Mesendoderm (in vitro differentiated cells): ENCODE measurements around the gene TTLL3.
A peak's percentile ranks its signal among the peaks of the same experiment; 100 is the strongest.
"Not testable (repeated sequence)": the region's sequence is repeated elsewhere in the genome, so short reads cannot be mapped to it uniquely, and the experiment has no call there.

Source experiments
- DNase-seq: peaks from one replicate; pipeline ENCODE4 v3.0.0; 2013
- H2AK5ac ChIP-seq: 2 replicates; pipeline ENCODE4 v1.6.1; 2013; ENCODE audit warnings: low read length, inconsistent platforms
- H2BK120ac ChIP-seq: 2 replicates; pipeline ENCODE4 v1.6.1; 2013; ENCODE audit warnings: low read depth, mild to moderate bottlenecking, low read length, moderate library complexity, mixed read lengths
- H2BK15ac ChIP-seq: replicated peaks from 2 replicates; pipeline ENCODE4 v1.6.1; 2013; ENCODE audit warnings: low read depth, mild to moderate bottlenecking, moderate library complexity
- H2BK5ac ChIP-seq: 2 replicates; pipeline ENCODE4 v1.6.1; 2013; ENCODE audit warnings: low read length, inconsistent platforms
- H3K18ac ChIP-seq: 2 replicates; pipeline ENCODE4 v1.6.1; 2013; ENCODE audit warnings: mild to moderate bottlenecking, low read length, mixed read lengths
- H3K23ac ChIP-seq: one replicate; pipeline ENCODE4 v1.6.1; 2013; ENCODE audit warnings: low read length
- H3K27ac ChIP-seq: 2 replicates; pipeline ENCODE4 v1.5.1; 2013; ENCODE audit warnings: low read depth, mild to moderate bottlenecking, inconsistent platforms, low read length, moderate library complexity
- H3K27me3 ChIP-seq: 2 replicates; pipeline ENCODE4 v1.6.1; 2013; ENCODE audit warnings: low read length, control low read depth, mild to moderate bottlenecking, inconsistent platforms; ENCODE audit not compliant: insufficient read depth, poor library complexity
- H3K36me3 ChIP-seq: 2 replicates; pipeline ENCODE4 v1.6.1; 2013; ENCODE audit warnings: low read length, inconsistent platforms; ENCODE audit not compliant: control insufficient read depth, insufficient read depth
- H3K4ac ChIP-seq: one replicate; pipeline ENCODE4 v1.6.1; 2013; ENCODE audit warnings: low read depth, mild to moderate bottlenecking, low read length, moderate library complexity
- H3K4me1 ChIP-seq: 2 replicates; pipeline ENCODE4 v1.6.1; 2013; ENCODE audit warnings: low read depth, low read length, inconsistent platforms; ENCODE audit not compliant: control insufficient read depth
- H3K4me2 ChIP-seq: 2 replicates; pipeline ENCODE4 v1.6.1; 2013; ENCODE audit warnings: low read length
- H3K4me3 ChIP-seq: 2 replicates; pipeline ENCODE4 v1.5.1; 2013; ENCODE audit warnings: mild to moderate bottlenecking, low read length
- H3K56ac ChIP-seq: one replicate; pipeline ENCODE4 v1.6.1; 2013; ENCODE audit warnings: low read length
- H3K79me1 ChIP-seq: 2 replicates; pipeline ENCODE4 v1.6.1; 2013; ENCODE audit warnings: low read length, inconsistent platforms
- H3K79me2 ChIP-seq: 2 replicates; pipeline ENCODE4 v1.6.1; 2013; ENCODE audit warnings: mild to moderate bottlenecking, low read length; ENCODE audit not compliant: control insufficient read depth, insufficient read depth
- H3K9ac ChIP-seq: 2 replicates; pipeline ENCODE4 v1.6.1; 2013; ENCODE audit warnings: low read length, inconsistent platforms
- H4K5ac ChIP-seq: one replicate; pipeline ENCODE4 v1.6.1; 2013; ENCODE audit warnings: low read length
- H4K8ac ChIP-seq: one replicate; pipeline ENCODE4 v1.6.1; 2013; ENCODE audit warnings: low read depth, mild to moderate bottlenecking, control low read depth, low read length, moderate library complexity
- WGBS: extraction: QIAGEN DNeasy Blood & Tissue Kit; methylation state at CpG from one replicate; pipeline ENCODE4 v1.1.7; 2013; ENCODE audit warnings: low lambda C conversion rate, missing lambda C conversion rate; ENCODE audit not compliant: insufficient coverage; ENCODE audit errors: extremely low coverage; 5-methylcytosine and 5-hydroxymethylcytosine counted together

The TTLL3 gene

GRCh38 chr3:9846931-9847488 is 36.9 kb downstream of the TTLL3 start:
- Histone ChIP-seq H2BK5ac (no peak overlapping the region), H3K4me3 (no peak overlapping the region), H3K56ac (no peak overlapping the region), H2BK15ac (no peak overlapping the region), H3K36me3 (no peaks in the 10 kb centered on the region), H3K18ac (no peak overlapping the region), H2BK120ac (no peak overlapping the region), H3K23ac (no peak overlapping the region), H2AK5ac (no peak overlapping the region), H3K79me1 (no peaks in the 10 kb centered on the region), H3K9ac (no peak overlapping the region), H4K8ac (no peak overlapping the region), H3K79me2 (no peaks in the 10 kb centered on the region), H3K4ac (no peak overlapping the region), H3K4me1 (peaks cover 2% of the 10 kb centered on the region), H3K4me2 (no peak overlapping the region), H4K5ac (no peak overlapping the region), H3K27me3 (no peaks in the 10 kb centered on the region), H3K27ac (no peak overlapping the region)
- WGBS, result no CpG with 5 or more reads among the region's 6 CpGs
- no peak for DNase-seq

GRCh38 chr3:9847870-9848269 is 37.8 kb downstream of the TTLL3 start:
- not testable (repeated sequence) for H4K8ac ChIP-seq, H3K4ac ChIP-seq, H3K18ac ChIP-seq, H3K27ac ChIP-seq, H3K4me3 ChIP-seq, H3K27me3 ChIP-seq, H3K9ac ChIP-seq, H2BK5ac ChIP-seq, H2AK5ac ChIP-seq, H2BK120ac ChIP-seq, H3K4me1 ChIP-seq, H3K36me3 ChIP-seq, H3K79me2 ChIP-seq, H3K23ac ChIP-seq, H3K4me2 ChIP-seq, H2BK15ac ChIP-seq, H3K56ac ChIP-seq, H4K5ac ChIP-seq, H3K79me1 ChIP-seq
- DNase-seq, result peak; percentile 77
- no CpG with 5 or more reads among the region's 9 CpGs for WGBS

DNA sequence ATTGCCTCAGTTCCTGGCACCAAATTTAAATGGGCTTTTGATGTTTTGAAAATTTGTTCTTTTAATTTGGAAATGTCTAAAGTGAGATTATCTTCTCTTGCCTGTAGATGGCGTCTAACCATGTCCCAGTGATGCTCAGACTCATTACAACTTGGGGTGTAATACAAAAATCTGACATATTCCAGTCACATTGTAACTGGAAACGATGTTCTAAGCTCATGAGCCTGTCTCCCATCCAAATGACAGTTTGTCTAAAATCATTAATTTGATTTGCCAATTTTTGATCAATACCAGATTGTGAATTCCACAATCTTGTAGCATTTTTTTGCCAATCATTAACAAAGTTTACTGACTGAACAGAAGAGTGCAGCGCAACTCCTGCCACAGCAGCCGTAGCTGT is 38.8 kb downstream of the TTLL3 start:
- not testable (repeated sequence) for H3K18ac ChIP-seq, H2BK5ac ChIP-seq, H3K4me2 ChIP-seq, H2AK5ac ChIP-seq, H2BK120ac ChIP-seq, H2BK15ac ChIP-seq, H3K27me3 ChIP-seq, H3K36me3 ChIP-seq, H3K4me3 ChIP-seq, H3K27ac ChIP-seq, H3K56ac ChIP-seq, H3K4ac ChIP-seq, H4K8ac ChIP-seq, H3K79me2 ChIP-seq, H3K9ac ChIP-seq, DNase-seq, H3K4me1 ChIP-seq, H3K23ac ChIP-seq, H3K79me1 ChIP-seq, H4K5ac ChIP-seq
- no CpG with 5 or more reads among the region's 4 CpGs for WGBS

DNA sequence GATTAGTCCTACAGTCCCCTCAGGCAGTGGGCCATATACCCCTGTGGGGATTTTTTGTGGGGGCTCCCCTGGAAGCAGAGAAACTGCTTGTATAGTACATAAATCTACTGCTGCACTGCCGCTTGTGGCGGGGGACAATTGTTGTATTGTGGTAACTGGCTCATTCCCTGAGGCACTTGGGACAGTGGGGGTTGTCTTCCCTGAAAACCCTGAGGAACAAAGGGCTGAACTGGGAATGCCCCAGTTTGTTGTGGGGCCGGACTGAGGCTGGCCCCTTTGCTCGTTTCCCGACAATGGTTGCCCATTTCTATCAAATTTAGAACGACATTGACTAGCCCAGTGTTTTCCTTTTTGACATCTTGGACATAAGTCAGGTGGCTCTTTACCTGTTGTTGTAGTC is 41.3 kb downstream of the TTLL3 start:
- H4K8ac ChIP-seq, H3K4me3 ChIP-seq: not testable (repeated sequence)
- no CpG with 5 or more reads among the region's 6 CpGs for WGBS

DNA sequence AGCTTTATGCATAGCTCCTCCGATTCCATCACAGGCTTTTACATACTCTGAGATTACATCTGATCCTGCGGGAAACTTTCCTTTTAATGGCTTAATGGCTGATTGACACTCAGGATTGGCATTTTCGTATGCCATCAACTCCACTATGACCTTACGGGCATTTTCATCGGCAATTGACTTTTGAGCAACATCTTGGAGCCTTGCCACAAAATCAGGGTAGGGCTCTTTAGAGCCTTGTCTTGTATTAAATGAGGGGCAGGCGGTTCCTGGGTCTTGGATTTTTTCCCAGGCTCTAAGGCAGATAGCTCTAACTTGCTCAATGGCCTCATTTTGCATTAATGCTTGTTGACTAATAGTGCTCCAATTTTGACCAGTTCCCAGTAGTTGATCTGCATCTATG is 41.9 kb downstream of the TTLL3 start:
- not testable (repeated sequence) for DNase-seq, H2BK120ac ChIP-seq, H3K18ac ChIP-seq, H3K27me3 ChIP-seq, H2BK5ac ChIP-seq, H3K23ac ChIP-seq, H2BK15ac ChIP-seq, H4K8ac ChIP-seq, H3K79me1 ChIP-seq, H3K27ac ChIP-seq, H3K4me1 ChIP-seq, H3K9ac ChIP-seq, H3K4me3 ChIP-seq, H3K36me3 ChIP-seq, H3K56ac ChIP-seq, H3K79me2 ChIP-seq, H4K5ac ChIP-seq, H2AK5ac ChIP-seq, H3K4ac ChIP-seq, H3K4me2 ChIP-seq
- no CpG with 5 or more reads among the region's 6 CpGs for WGBS

More for the DNA sequence above, 41.3 kb downstream of the TTLL3 start:
- not testable (repeated sequence) for H2BK5ac ChIP-seq, H3K79me2 ChIP-seq, H3K56ac ChIP-seq, H3K9ac ChIP-seq, H3K27me3 ChIP-seq, H2AK5ac ChIP-seq, H3K4ac ChIP-seq, H3K27ac ChIP-seq, H3K79me1 ChIP-seq, H3K4me1 ChIP-seq, H4K5ac ChIP-seq, H2BK15ac ChIP-seq, H3K36me3 ChIP-seq, H3K18ac ChIP-seq, H2BK120ac ChIP-seq, H3K4me2 ChIP-seq, DNase-seq, H3K23ac ChIP-seq

GRCh38 chr3:9852528-9852927 is 42.5 kb downstream of the TTLL3 start:
- no peak overlapping the region for H4K8ac ChIP-seq
- H3K36me3 ChIP-seq, result no peaks in the 10 kb centered on the region
- no peak overlapping the region for H3K18ac ChIP-seq
- H3K27me3 ChIP-seq, result no peaks in the 10 kb centered on the region
- H2BK5ac ChIP-seq, result no peak overlapping the region
- H3K79me2 ChIP-seq, result no peaks in the 10 kb centered on the region
- H3K23ac ChIP-seq, result no peak overlapping the region
- no peaks in the 10 kb centered on the region for H3K79me1 ChIP-seq
- DNase-seq, result no peak
- no peak overlapping the region for H3K9ac ChIP-seq
- H3K27ac ChIP-seq, result no peak overlapping the region
- WGBS, result no CpG with 5 or more reads among the region's 6 CpGs
- H2AK5ac ChIP-seq, result no peak overlapping the region
- H2BK15ac ChIP-seq, result no peak overlapping the region
- no peak overlapping the region for H3K4me3 ChIP-seq
- H2BK120ac ChIP-seq, result no peak overlapping the region
- no peak overlapping the region for H3K4me2 ChIP-seq
- no peaks in the 10 kb centered on the region for H3K4me1 ChIP-seq
- no peak overlapping the region for H4K5ac ChIP-seq
- H3K56ac ChIP-seq, result no peak overlapping the region
- H3K4ac ChIP-seq, result no peak overlapping the region
